IPS-15b (cell line): ENCODE measurements around the gene MTF2.
A peak's percentile ranks its signal among the peaks of the same experiment; 100 is the strongest.

Experiments
- H3K27me3 ChIP-seq: one replicate; pipeline ENCODE4 v1.6.1; 2013; ENCODE audit warnings: low read length; ENCODE audit not compliant: control insufficient read depth, insufficient read depth
- H3K36me3 ChIP-seq: one replicate; pipeline ENCODE4 v1.6.1; 2013; ENCODE audit warnings: low read length; ENCODE audit not compliant: control insufficient read depth, insufficient read depth
- H3K4me1 ChIP-seq: one replicate; pipeline ENCODE4 v1.6.1; 2013; ENCODE audit warnings: mild to moderate bottlenecking, low read length; ENCODE audit not compliant: control insufficient read depth, insufficient read depth
- H3K4me3 ChIP-seq: one replicate; pipeline ENCODE4 v1.5.1; 2013; ENCODE audit warnings: low read depth, low read length
- H3K9ac ChIP-seq: one replicate; pipeline ENCODE4 v1.6.1; 2013; ENCODE audit warnings: low read depth, mild to moderate bottlenecking, low read length
- H3K9me3 ChIP-seq: one replicate; pipeline ENCODE4 v1.6.1; 2013; ENCODE audit warnings: mild to moderate bottlenecking, low read length; ENCODE audit not compliant: control insufficient read depth, insufficient read depth

The MTF2 gene

GRCh38 chr1:93123201-93123783 lies 44.2 kb downstream of the MTF2 start:
- H3K4me1 ChIP-seq: peaks cover 18% of the 10 kb centered on the region
- H3K9me3 ChIP-seq: no peaks in the 10 kb centered on the region
- H3K27me3 ChIP-seq: no peaks in the 10 kb centered on the region
- H3K9ac ChIP-seq: no peak overlapping the region
- no peaks in the 10 kb centered on the region for H3K36me3 ChIP-seq
- no peak overlapping the region for H3K4me3 ChIP-seq

GRCh38 chr1:93124556-93125355 lies 45.7 kb downstream of the MTF2 start:
- peaks cover 18% of the 10 kb centered on the region for H3K4me1 ChIP-seq
- no peaks in the 10 kb centered on the region for H3K27me3 ChIP-seq
- no peaks in the 10 kb centered on the region for H3K9me3 ChIP-seq
- no peaks in the 10 kb centered on the region for H3K36me3 ChIP-seq
- H3K4me3 ChIP-seq: peak overlapping the region; percentile 19
- no peak overlapping the region for H3K9ac ChIP-seq

- no peak overlapping the region for H3K9ac ChIP-seq
- H3K4me3 ChIP-seq: no peak overlapping the region
- no peaks in the 10 kb centered on the region for H3K27me3 ChIP-seq
- peaks cover 14% of the 10 kb centered on the region for H3K4me1 ChIP-seq
- no peaks in the 10 kb centered on the region for H3K9me3 ChIP-seq
- H3K36me3 ChIP-seq: no peaks in the 10 kb centered on the region
Observed at GRCh38 chr1:93129507-93130099, 50.5 kb downstream of the MTF2 start.

GRCh38 chr1:93132638-93133037 lies 53.6 kb downstream of the MTF2 start:
- no peaks in the 10 kb centered on the region for H3K27me3 ChIP-seq
- no peaks in the 10 kb centered on the region for H3K4me1 ChIP-seq
- peaks cover 10% of the 10 kb centered on the region for H3K36me3 ChIP-seq
- H3K9me3 ChIP-seq: no peaks in the 10 kb centered on the region
- H3K4me3 ChIP-seq: no peak overlapping the region
- no peak overlapping the region for H3K9ac ChIP-seq

- H3K4me1 ChIP-seq: no peaks in the 10 kb centered on the region
- H3K36me3 ChIP-seq: peaks cover 10% of the 10 kb centered on the region
- no peaks in the 10 kb centered on the region for H3K27me3 ChIP-seq
- no peaks in the 10 kb centered on the region for H3K9me3 ChIP-seq
- H3K9ac ChIP-seq: no peak overlapping the region
- H3K4me3 ChIP-seq: no peak overlapping the region
Observed at GRCh38 chr1:93136445-93136844, 57.4 kb downstream of the MTF2 start.

- H3K36me3 ChIP-seq: peaks cover 10% of the 10 kb centered on the region
- no peaks in the 10 kb centered on the region for H3K9me3 ChIP-seq
- no peak overlapping the region for H3K4me3 ChIP-seq
- no peaks in the 10 kb centered on the region for H3K27me3 ChIP-seq
- no peaks in the 10 kb centered on the region for H3K4me1 ChIP-seq
- H3K9ac ChIP-seq: no peak overlapping the region
Observed at GRCh38 chr1:93137604-93138292, 58.7 kb downstream of the MTF2 start.

- Histone ChIP-seq H3K9ac (no peak overlapping the region), H3K9me3 (no peaks in the 10 kb centered on the region), H3K4me1 (no peaks in the 10 kb centered on the region), H3K36me3 (peaks cover 10% of the 10 kb centered on the region), H3K4me3 (no peak overlapping the region), H3K27me3 (no peaks in the 10 kb centered on the region)
Observed at GRCh38 chr1:93140106-93140505, 61.0 kb downstream of the MTF2 start.

- no peaks in the 10 kb centered on the region for H3K4me1 ChIP-seq
- no peaks in the 10 kb centered on the region for H3K27me3 ChIP-seq
- no peak overlapping the region for H3K4me3 ChIP-seq
- H3K36me3 ChIP-seq: no peaks in the 10 kb centered on the region
- no peak overlapping the region for H3K9ac ChIP-seq
- no peaks in the 10 kb centered on the region for H3K9me3 ChIP-seq
Observed at GRCh38 chr1:93142161-93142560, 63.1 kb downstream of the MTF2 start.

GRCh38 chr1:93143136-93143535 lies 64.1 kb downstream of the MTF2 start:
- no peak overlapping the region for H3K9ac ChIP-seq
- H3K36me3 ChIP-seq: no peaks in the 10 kb centered on the region
- H3K4me3 ChIP-seq: no peak overlapping the region
- H3K9me3 ChIP-seq: no peaks in the 10 kb centered on the region
- H3K27me3 ChIP-seq: no peaks in the 10 kb centered on the region
- H3K4me1 ChIP-seq: no peaks in the 10 kb centered on the region

GRCh38 chr1:93143769-93144168 lies 64.7 kb downstream of the MTF2 start:
- H3K27me3 ChIP-seq: no peaks in the 10 kb centered on the region
- no peak overlapping the region for H3K9ac ChIP-seq
- no peaks in the 10 kb centered on the region for H3K36me3 ChIP-seq
- no peaks in the 10 kb centered on the region for H3K4me1 ChIP-seq
- no peak overlapping the region for H3K4me3 ChIP-seq
- no peaks in the 10 kb centered on the region for H3K9me3 ChIP-seq

GRCh38 chr1:93148001-93148400 lies 68.9 kb downstream of the MTF2 start:
- no peaks in the 10 kb centered on the region for H3K4me1 ChIP-seq
- H3K9me3 ChIP-seq: no peaks in the 10 kb centered on the region
- H3K9ac ChIP-seq: no peak overlapping the region
- no peaks in the 10 kb centered on the region for H3K27me3 ChIP-seq
- no peak overlapping the region for H3K4me3 ChIP-seq
- no peaks in the 10 kb centered on the region for H3K36me3 ChIP-seq
